Hypothalamus (tissue), 51 donors: Measurements from ENCODE around the gene ATL3.
"Not testable (repeated sequence)": the region's sequence is repeated elsewhere in the genome, so short reads cannot be mapped to it uniquely, and the experiment has no call there.

Source experiments
- DNase-seq, 51 donors: peaks; one replicate each; lab custom pipeline; 2025; lab: John Stamatoyannopoulos, UW

ATL3 gene

GRCh38 chr11:63629426-63629825, 41.8 kb downstream of the ATL3 start:
- DNase-seq = no peak

GRCh38 chr11:63623513-63624140, 47.5 kb downstream of the ATL3 start:
- DNase-seq = no peak

GRCh38 chr11:63622323-63622722, 48.9 kb downstream of the ATL3 start:
- DNase-seq = no peak

GRCh38 chr11:63621071-63621470, 50.1 kb downstream of the ATL3 start:
- no peak for DNase-seq

GRCh38 chr11:63619967-63620366, 51.2 kb downstream of the ATL3 start:
- no peak for DNase-seq

- not testable (repeated sequence) for DNase-seq
These were observed 53.5 kb downstream of the ATL3 start for GRCh38 chr11:63617686-63618085.

- DNase-seq = no peak
These were observed 54.2 kb downstream of the ATL3 start for GRCh38 chr11:63616953-63617352.

- peak in 49 of 51 donors; percentile 29 to 90 (median 72) for DNase-seq
These were observed 57.0 kb downstream of the ATL3 start, which contains the start of gene PLAAT3 for GRCh38 chr11:63614136-63614671. Gene PLAAT3, minus strand, starts transcription at chr11:63614433. Its CDS starts 419 bp downstream, at chr11:63614014.

- peak in 49 of 51 donors; percentile 17 to 90 (median 71) for DNase-seq
These were observed 57.5 kb downstream of the ATL3 start for GRCh38 chr11:63613517-63614135.

- no peak for DNase-seq
These were observed 59.0 kb downstream of the ATL3 start for GRCh38 chr11:63612181-63612580.

GRCh38 chr11:63611395-63611747, 59.8 kb downstream of the ATL3 start:
- peak in 1 of 51 donors; percentile 20 for DNase-seq

- DNase-seq = peak in 7 of 51 donors; percentile 6 to 73 (median 27)
These were observed 60.4 kb downstream of the ATL3 start for GRCh38 chr11:63610604-63611394.

GRCh38 chr11:63609971-63610580, 61.1 kb downstream of the ATL3 start:
- DNase-seq = peak in 3 of 51 donors; percentile 15 to 55 (median 32)

GRCh38 chr11:63609536-63609935, 61.6 kb downstream of the ATL3 start:
- DNase-seq = peak in 25 of 51 donors; percentile 16 to 68 (median 41)

- DNase-seq = no peak
These were observed 62.5 kb downstream of the ATL3 start for GRCh38 chr11:63608353-63609345.

- DNase-seq = peak in 36 of 51 donors; percentile 16 to 91 (median 56)
These were observed 68.0 kb downstream of the ATL3 start for GRCh38 chr11:63603180-63603518.

GRCh38 chr11:63602290-63603179, 68.6 kb downstream of the ATL3 start:
- DNase-seq = peak in 1 of 51 donors; percentile 50
